ENCODE results near the gene OR5V1. TPM values are rescaled to one million over a fixed set of nuclear protein-coding genes. Genes with fewer than 3 reads are reported as not detected.

Gene OR5V1
- total and polyA plus RNA-seq, 9 of the 15 experiments (the other 6 are each of a cell fraction or from before 2014, with no cell fraction given): not detected

GRCh38 chr6:29354980-29355379 lies 13.7 kb downstream of the OR5V1 start (continued):
- TF ChIP-seq CTCFL (IDR thresholded peaks at IDR 0.05; ENCODE audit: borderline replicate concordance, insufficient read depth, low read depth, low read length, poor library complexity, severe bottlenecking) (no peak), ZNF316 (IDR thresholded peaks at IDR 0.05) (peak; percentile 71), ZNF407 (IDR thresholded peaks at IDR 0.05; ENCODE audit: low read depth) (no peak), DACH1 (IDR thresholded peaks at IDR 0.05; ENCODE audit: partially characterized antibody) (no peak)
